GM21576 (cell line): ENCODE measurements around the gene KLHL40.

Experiments
- ATAC-seq: cut with Tn5 transposase; IDR thresholded peaks from one replicate; pipeline ENCODE4 v1.9.1; 2021; ENCODE audit warnings: mild to moderate bottlenecking, moderate library complexity; ENCODE audit not compliant: unreplicated experiment

The KLHL40 gene

GRCh38 chr3:42656680-42657610, 28.4 kb upstream of the KLHL40 start:
- ATAC-seq: no peak

DNA sequence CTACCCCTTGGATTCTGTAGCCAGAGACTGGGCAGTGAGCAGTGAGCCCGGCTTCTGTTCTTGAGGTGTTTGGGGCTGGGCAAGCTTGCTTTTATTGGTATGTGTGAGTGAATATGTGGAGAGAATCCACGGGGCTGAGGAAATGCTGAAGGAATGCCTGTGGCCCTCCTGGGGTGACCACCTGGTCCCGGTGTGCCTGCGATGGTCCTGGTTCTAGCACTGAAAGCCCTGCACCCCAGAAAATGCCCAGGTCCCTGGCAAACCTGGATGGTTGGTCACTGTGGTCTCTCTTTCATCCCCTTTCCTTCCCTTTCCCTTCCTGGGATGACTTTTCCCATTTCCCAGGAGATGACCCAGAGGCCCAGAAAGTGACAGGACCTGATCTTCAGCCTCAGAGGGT, 27.7 kb upstream of the KLHL40 start:
- no peak for ATAC-seq

DNA sequence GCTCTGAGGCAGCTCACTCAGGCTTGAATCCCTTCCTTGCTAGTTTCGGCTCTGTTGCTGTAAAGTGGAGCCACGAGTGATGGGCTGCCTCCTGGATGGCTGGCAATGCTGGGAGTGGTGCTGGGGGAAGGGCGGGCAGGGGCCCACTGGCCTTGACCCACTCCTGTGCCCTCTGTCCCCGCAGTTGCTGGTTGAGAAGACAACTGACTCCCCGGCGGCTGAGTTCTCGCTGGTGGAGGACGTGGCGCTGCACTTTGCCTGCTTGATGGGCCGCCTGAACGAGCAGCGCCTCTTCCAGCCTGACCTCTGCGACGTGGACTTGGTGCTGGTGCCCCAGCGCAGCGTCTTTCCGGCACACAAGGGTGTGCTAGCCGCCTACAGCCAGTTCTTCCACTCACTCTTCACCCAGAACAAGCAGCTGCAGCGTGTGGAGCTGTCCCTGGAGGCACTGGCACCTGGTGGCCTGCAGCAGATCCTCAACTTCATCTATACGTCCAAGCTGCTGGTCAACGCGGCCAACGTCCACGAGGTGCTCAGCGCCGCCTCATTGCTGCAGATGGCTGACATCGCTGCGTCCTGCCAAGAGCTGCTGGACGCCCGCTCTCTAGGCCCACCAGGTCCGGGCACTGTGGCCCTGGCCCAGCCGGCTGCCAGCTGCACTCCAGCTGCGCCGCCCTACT, 27.1 kb upstream of the KLHL40 start:
- ATAC-seq: no peak

DNA sequence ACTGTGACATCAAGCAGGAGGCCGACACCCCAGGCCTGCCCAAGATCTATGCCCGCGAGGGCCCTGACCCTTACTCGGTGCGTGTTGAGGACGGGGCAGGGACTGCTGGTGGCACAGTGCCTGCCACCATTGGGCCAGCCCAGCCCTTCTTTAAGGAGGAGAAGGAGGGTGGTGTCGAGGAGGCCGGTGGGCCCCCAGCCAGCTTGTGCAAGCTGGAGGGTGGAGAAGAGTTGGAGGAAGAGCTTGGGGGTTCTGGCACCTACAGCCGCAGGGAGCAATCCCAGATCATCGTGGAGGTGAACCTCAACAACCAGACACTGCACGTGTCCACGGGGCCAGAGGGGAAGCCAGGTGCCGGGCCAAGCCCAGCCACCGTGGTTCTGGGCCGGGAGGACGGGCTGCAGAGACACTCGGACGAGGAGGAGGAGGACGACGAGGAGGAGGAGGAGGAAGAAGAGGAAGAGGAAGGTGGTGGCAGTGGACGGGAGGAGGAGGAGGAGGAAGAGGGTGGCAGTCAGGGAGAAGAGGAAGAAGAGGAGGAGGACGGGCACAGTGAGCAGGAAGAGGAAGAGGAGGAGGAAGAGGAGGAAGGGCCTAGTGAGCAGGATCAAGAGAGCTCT, 26.5 kb upstream of the KLHL40 start:
- no peak for ATAC-seq

- ATAC-seq: no peak
Observed at GRCh38 chr3:42659451-42660130, 25.7 kb upstream of the KLHL40 start.

DNA sequence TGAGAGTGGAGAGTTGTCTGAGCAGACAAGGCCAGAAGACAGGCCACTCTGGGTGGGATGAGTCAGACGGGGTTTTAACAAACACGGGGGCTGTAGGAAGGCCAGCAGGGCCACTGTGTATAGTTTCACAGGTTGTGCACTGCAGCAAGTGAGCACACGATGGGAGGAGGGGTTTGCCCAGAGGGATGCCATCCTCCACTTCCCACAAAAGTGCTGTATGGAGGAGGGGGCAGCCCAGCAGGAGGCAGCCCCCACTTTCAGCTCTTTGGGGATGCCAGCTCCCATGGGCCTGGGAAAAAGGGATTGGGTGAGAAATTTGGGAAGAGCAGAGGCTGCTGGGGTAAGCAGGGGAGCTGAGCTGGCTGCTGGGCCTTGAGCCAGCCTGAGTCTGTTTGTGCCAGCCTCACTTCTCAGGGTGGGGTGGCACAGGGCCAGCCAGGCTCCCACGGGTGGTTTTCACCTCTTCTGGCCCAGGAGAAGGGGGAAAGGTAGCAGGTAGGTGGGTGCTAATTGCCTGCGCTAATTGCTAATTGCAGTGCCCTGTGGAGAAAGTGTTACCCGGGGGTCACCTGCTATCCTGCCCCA, 25.1 kb upstream of the KLHL40 start:
- ATAC-seq: no peak

GRCh38 chr3:42660898-42661297, 24.4 kb upstream of the KLHL40 start:
- no peak for ATAC-seq

DNA sequence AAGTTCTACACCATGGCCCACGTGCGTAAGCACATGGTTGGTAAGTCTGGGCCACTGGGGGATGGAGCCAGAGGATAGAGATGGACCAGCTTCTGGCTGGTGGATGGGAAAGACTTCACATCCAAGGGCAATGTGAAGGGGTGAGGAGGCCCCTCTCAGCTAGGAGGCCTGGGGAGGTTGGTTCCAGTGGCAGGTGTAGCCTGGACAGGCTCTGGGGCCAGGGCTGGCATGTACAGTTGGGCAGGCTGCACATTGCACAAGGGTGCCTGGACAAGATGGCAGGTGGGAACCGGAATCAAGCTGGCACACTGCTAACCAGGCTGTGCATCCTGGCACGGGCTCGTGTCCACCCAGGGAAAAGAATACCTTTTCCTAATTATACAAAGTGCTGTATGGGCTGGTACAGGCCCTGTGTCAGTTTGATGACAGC, 23.7 kb upstream of the KLHL40 start:
- ATAC-seq: no peak

- ATAC-seq: no peak
Observed at GRCh38 chr3:42662037-42662812, 23.1 kb upstream of the KLHL40 start.

DNA sequence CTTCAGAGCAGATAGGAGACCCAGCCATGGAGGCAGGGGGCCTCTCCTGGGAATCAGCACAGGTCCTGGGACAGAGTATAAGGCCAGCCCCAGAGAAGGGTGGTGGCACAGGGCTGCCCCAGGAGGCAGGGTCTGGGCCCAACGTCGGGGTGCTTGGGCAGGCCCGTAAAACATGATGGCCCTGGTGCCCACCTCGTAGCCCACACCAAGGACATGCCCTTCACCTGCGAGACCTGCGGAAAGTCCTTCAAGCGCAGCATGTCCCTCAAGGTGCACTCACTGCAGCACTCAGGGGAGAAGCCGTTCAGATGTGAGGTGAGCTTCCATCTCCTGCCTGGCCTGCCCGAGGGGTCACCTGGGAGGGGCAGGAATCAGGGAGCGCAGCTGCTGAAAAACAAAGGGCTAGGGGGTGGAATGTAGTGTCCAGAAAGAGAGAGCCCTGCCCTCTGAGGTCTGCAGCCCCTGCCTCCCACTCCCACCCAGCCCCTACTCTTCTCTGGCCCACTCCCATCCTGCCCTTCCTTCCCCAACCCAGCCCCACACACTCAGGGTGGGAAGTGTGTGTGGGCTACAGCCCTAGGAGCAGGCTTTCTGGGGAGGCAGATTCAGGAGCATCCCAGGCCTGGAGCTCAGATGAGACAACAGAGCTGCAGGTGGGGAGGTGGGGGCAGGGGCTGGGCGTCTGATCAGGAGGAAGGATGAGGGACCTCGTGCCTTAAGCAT, 22.4 kb upstream of the KLHL40 start:
- no peak for ATAC-seq

GRCh38 chr3:42663581-42664437, 21.5 kb upstream of the KLHL40 start:
- no peak for ATAC-seq

DNA sequence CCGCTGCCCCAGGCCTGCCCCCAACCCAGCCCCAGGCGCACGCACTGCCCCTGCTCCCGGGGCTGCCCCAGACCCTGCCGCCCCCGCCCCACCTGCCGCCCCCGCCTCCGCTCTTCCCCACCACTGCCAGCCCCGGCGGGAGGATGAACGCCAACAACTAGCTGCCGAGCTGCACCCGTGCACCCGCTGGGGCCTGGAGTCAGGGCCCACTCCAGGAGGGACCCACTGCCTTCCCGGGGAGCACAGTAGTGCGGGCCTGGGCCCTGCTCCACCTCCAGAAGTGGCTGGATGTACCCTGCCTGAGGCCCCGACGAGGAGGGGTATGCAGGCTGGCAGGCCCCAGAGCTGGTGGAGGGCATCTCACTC, 20.9 kb upstream of the KLHL40 start:
- ATAC-seq: no peak

DNA sequence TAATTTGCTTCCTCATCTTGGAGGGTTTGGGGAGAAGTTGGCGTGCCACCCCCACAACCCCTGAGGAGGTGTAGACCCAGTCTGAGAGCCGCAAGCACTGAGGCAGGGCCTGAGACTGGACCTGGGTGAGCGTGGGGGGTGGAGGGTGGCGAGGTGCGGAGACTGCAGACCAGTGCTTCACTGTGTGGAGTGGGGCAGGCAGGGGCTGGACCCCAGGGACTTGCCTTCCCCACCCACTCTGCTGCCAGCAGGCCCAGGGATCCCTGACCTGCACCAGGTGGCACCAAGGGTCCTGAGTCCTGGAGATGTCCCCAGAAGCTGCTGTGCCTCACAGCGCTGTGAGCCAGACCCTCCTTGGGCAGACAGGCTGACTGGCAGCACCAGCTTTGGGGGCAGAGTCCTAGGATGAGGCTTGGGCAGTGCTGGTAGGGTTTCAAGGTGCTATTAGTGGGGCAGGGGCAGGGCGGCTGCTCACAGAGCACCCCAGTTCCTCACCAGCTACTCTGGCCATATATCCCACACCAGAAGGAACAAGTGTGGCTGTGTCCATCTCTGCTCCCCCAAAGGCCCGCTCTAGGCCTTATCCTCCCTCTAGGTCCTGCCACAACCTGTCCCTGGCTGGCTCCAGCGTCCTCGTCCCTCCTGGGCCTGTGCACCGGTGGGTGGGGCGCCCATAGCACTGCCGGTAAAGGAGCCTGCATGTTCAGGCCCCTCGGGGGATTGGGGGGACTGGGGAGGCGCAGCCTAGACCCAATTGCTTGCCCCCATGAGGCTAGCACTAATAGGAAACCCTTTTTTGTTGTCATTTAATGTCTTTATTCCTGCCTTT, 20.1 kb upstream of the KLHL40 start:
- ATAC-seq: no peak

DNA sequence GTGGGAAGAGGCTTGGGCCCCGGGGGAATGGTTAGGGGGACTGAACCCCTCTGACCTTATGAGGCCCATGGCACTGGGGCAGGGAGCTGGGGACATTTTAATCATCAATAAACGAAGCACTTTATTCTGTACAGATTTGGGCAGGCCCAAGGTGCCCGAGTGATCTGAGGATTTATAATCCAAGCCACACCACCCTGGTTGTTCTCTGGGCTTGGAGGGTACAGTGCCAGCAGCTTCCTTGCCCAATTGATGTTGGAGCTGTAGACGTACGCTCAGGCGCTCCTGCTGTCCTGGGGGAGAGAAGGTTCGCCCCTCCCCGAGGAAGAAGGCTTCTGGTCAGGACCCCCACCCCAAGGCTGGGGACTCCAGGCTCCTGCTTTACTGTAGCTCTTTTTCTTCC, 19.3 kb upstream of the KLHL40 start:
- no peak for ATAC-seq

GRCh38 chr3:42666577-42666998, 18.7 kb upstream of the KLHL40 start:
- ATAC-seq: no peak

DNA sequence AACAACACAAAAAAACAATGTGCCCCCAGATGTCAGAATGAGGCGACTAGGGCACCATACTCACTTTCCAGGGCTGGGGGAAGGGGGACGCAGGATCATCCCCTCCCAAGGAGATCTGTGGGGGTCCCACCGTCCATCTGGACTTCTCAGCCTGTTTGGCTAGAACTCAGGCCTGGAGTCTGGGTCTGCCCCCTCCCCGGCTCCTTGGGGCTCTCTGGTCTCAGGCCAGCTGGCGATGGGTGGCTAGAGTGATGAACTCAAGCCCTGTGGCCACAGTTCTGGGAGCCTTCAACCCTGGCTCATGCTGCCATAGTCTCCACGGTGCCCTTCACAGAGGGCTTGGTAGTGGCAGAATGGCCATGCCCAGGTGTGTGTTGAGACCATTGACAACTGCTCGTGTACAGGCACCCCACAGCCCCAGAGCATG, 18.2 kb upstream of the KLHL40 start:
- ATAC-seq: no peak

- no peak for ATAC-seq
Observed at GRCh38 chr3:42667523-42668412, 17.6 kb upstream of the KLHL40 start.
